GM23338 (cell line): ENCODE measurements around the gene ZNF222. TPM values are rescaled to one million over a fixed set of nuclear protein-coding genes. Genes with fewer than 3 reads are reported as not detected.

Experiments used
- ATAC-seq: fragments of 200-7000 bp; cut with Tn5 transposase; 3 replicates; pipeline ENCODE4 v1.9.1; 2020
- DNase-seq: peaks from one replicate; pipeline ENCODE4 v3.0.0-alpha.2; 2015; ENCODE audit warnings: low spot score
- H2AFZ ChIP-seq: fragments of 200-600 bp; sonication (generic); 2 replicates; pipeline ENCODE4 v1.8.0; 2016; ENCODE audit warnings: antibody characterized with exemption, mild to moderate bottlenecking, moderate library complexity
- H3F3A ChIP-seq: fragments of 200-600 bp; sonication (generic); replicated peaks from 2 replicates; pipeline ENCODE4 v1.8.0; 2017; ENCODE audit warnings: antibody characterized with exemption, mixed run types, low read depth
- H3K27ac ChIP-seq: fragments of 200-600 bp; sonication (generic); 2 replicates; pipeline ENCODE4 v1.6.1; 2016; ENCODE audit warnings: low read depth
- H3K27me3 ChIP-seq: fragments of 200-600 bp; sonication (generic); 2 replicates; pipeline ENCODE4 v1.8.0; 2016; ENCODE audit warnings: mild to moderate bottlenecking, mixed run types, moderate library complexity; ENCODE audit not compliant: insufficient read depth
- H3K36me3 ChIP-seq: fragments of 200-600 bp; sonication (generic); 2 replicates; pipeline ENCODE4 v1.8.0; 2016; ENCODE audit warnings: mild to moderate bottlenecking; ENCODE audit not compliant: insufficient read depth
- H3K4me1 ChIP-seq: fragments of 200-600 bp; sonication (generic); 2 replicates; pipeline ENCODE4 v1.8.0; 2016; ENCODE audit warnings: mild to moderate bottlenecking, moderate library complexity; ENCODE audit not compliant: insufficient read depth
- H3K4me2 ChIP-seq: fragments of 200-600 bp; sonication (generic); 2 replicates; pipeline ENCODE4 v1.7.1; 2017; ENCODE audit warnings: mixed run types
- H3K4me3 ChIP-seq: fragments of 200-600 bp; sonication (generic); 2 replicates; pipeline ENCODE4 v1.6.1; 2016; ENCODE audit warnings: mixed run types
- H3K79me2 ChIP-seq: fragments of 200-600 bp; sonication (generic); replicated peaks from 2 replicates; pipeline ENCODE4 v1.8.0; 2017; ENCODE audit warnings: mild to moderate bottlenecking; ENCODE audit not compliant: insufficient read depth
- H3K9me2 ChIP-seq: fragments of 200-600 bp; sonication (generic); 2 replicates; pipeline ENCODE4 v1.8.0; 2017; ENCODE audit not compliant: insufficient read depth
- H4K20me1 ChIP-seq: fragments of 200-600 bp; sonication (generic); replicated peaks from 2 replicates; pipeline ENCODE4 v1.8.0; 2017; ENCODE audit warnings: mild to moderate bottlenecking; ENCODE audit not compliant: insufficient read depth
- H3K27ac Mint-ChIP-seq: 2 replicates; pipeline ENCODE4 v1.8.0; 2020; ENCODE audit warnings: inconsistent platforms, mild to moderate bottlenecking, moderate library complexity, mixed read lengths
- H3K27me3 Mint-ChIP-seq: 3 replicates; pipeline ENCODE4 v1.8.0; 2022; ENCODE audit warnings: low read depth, mild to moderate bottlenecking, moderate library complexity, mixed read lengths, inconsistent platforms; ENCODE audit not compliant: insufficient read depth, poor library complexity
- H3K36me3 Mint-ChIP-seq: 3 replicates; pipeline ENCODE4 v1.8.0; 2021; ENCODE audit warnings: low read depth, mild to moderate bottlenecking, inconsistent platforms, moderate library complexity, mixed read lengths
- H3K4me1 Mint-ChIP-seq: 3 replicates; pipeline ENCODE4 v1.8.0; 2020; ENCODE audit warnings: mild to moderate bottlenecking, inconsistent platforms, mixed read lengths
- H3K4me3 Mint-ChIP-seq: 3 replicates; pipeline ENCODE4 v1.8.0; 2021; ENCODE audit warnings: moderate library complexity, mild to moderate bottlenecking, inconsistent platforms, mixed read lengths
- H3K9me3 Mint-ChIP-seq: 3 replicates; pipeline ENCODE4 v1.8.0; 2020; ENCODE audit warnings: moderate library complexity, mild to moderate bottlenecking, inconsistent platforms, mixed read lengths
- CREB1 ChIP-seq: fragments of 250-450 bp; sonication (Bioruptor Pico); IDR thresholded peaks from 2 replicates; pipeline ENCODE4 v1.5.0; 2020; ENCODE audit warnings: low read depth, mild to moderate bottlenecking, moderate library complexity
- CTCF ChIP-seq, 2 experiments: fragments of 200-600 bp in 1 of 2; sonication (generic) in 1 of 2; conservative IDR thresholded peaks; 2 replicates each; pipeline versions ENCODE4 v1.5.1 to v1.6.1; 2016 to 2017; ENCODE audit warnings: antibody characterized with exemption in 2 of 2, low read depth in 2 of 2, mild to moderate bottlenecking in 2 of 2, moderate library complexity in 1 of 2
- ETS1 ChIP-seq: IDR thresholded peaks from 2 replicates; pipeline ENCODE4 v1.6.1; 2016; ENCODE audit warnings: antibody characterized with exemption
- EZH2 ChIP-seq: fragments of 200-600 bp; sonication (generic); IDR thresholded peaks from one replicate; pipeline ENCODE4 v1.8.0; 2017; ENCODE audit warnings: antibody characterized with exemption, mild to moderate bottlenecking, low read depth; ENCODE audit not compliant: unreplicated experiment
- NANOG ChIP-seq: IDR thresholded peaks from 2 replicates; pipeline ENCODE4 v1.6.1; 2016; ENCODE audit warnings: antibody characterized with exemption, borderline replicate concordance
- ZNF114 ChIP-seq: fragments of 250-450 bp; sonication (Bioruptor Pico); IDR thresholded peaks from 2 replicates; pipeline ENCODE4 v1.5.0; 2020; ENCODE audit warnings: mild to moderate bottlenecking, moderate library complexity
- ZNF462 ChIP-seq: fragments of 250-450 bp; sonication (Bioruptor Pico); IDR thresholded peaks from 2 replicates; pipeline ENCODE4 v1.5.0; 2020; ENCODE audit warnings: mild to moderate bottlenecking, moderate library complexity
- polyA plus RNA-seq: library from polyadenylated mRNA; unstranded; fragments of >200 nt; fragmentation: Nextera tagmentation; extraction: Ambion mirVana; gene quantifications from 2 replicates; pipeline ENCODE4 v1.2.1, GENCODE V29; 2016
- total RNA-seq: library from RNA; depleted of rRNA; stranded (reverse); fragments of >200 nt; shearing (Covaris generic); gene quantifications from 2 replicates; pipeline ENCODE4 v1.2.3, GENCODE V29; 2014

ZNF222 gene
- total and polyA plus RNA-seq, 2 experiments from 2014 or later = 2.3 to 2.6 TPM

GRCh38 chr19:44002566-44003460, 22.4 kb upstream of the ZNF222 start, which contains the start of gene ZNF230 (continued):
- no peak for TF ChIP-seq ZNF462 (CRISPR knock-in tag)

GRCh38 chr19:44003461-44004009, 21.6 kb upstream of the ZNF222 start:
- peak; percentile 33 for DNase-seq
- H3K4me1 Mint-ChIP-seq = peaks cover 9% of the 10 kb centered on the region
- H3K27me3 Mint-ChIP-seq = peaks cover 9% of the 10 kb centered on the region
- Histone ChIP-seq H3F3A (no peaks in the 10 kb centered on the region), H3K36me3 (peaks cover 3% of the 10 kb centered on the region), H3K4me2 (peak overlapping the region; percentile 88), H3K9me2 (peaks cover 20% of the 10 kb centered on the region), H3K27me3 (no peaks in the 10 kb centered on the region), H2AFZ (peak overlapping the region; percentile 28), H3K79me2 (0 out of 2 replicates have a peak, but pooled peaks cover 8% of the 10 kb centered on the region), H4K20me1 (no peaks in the 10 kb centered on the region), H3K27ac (no peak overlapping the region), H3K4me1 (no peaks in the 10 kb centered on the region), H3K4me3 (peak overlapping the region; percentile 67)
- H3K4me3 Mint-ChIP-seq = peak overlapping the region; percentile 93
- H3K9me3 Mint-ChIP-seq = peaks cover 11% of the 10 kb centered on the region
- peak; percentile 13 for ATAC-seq
- no peak overlapping the region for H3K27ac Mint-ChIP-seq
- H3K36me3 Mint-ChIP-seq = peaks cover 18% of the 10 kb centered on the region
- TF ChIP-seq CREB1 (no peak), ZNF114 (CRISPR knock-in tag) (no peak), ETS1 (no peak), CTCF (conservative IDR thresholded peaks at IDR 0.05; ENCODE audit: low read depth in 2 of 2) (no peak), EZH2 (no peak), NANOG (no peak)
